Activated CD4-positive, alpha-beta T cell treated with anti-CD3 and anti-CD28 coated beads, Interleukin-2, amount 10 ng/mL, durations not matched to agents 7 days and 5 days (primary cell): Measurements from ENCODE around the gene FTCD. TPM values are rescaled to one million over a fixed set of nuclear protein-coding genes. Genes with fewer than 3 reads are reported as not detected.

Source experiments
- CTCF ChIA-PET: fragments of 350-600 bp; sonication (Branson Sonifier 250); formaldehyde crosslinking; loops from one replicate; lab custom pipeline; 2021; ENCODE audit warnings: antibody characterized with exemption; lab: Charles Lee
- POLR2A ChIA-PET: fragments of 350-600 bp; sonication (Branson Sonifier 250); formaldehyde crosslinking; loops from one replicate; lab custom pipeline; 2021; ENCODE audit warnings: antibody characterized with exemption; lab: Charles Lee
- DNase-seq: peaks from one replicate; pipeline ENCODE4 v3.0.0-alpha.2; 2020
- H3K27ac Mint-ChIP-seq: one replicate; pipeline ENCODE4 v1.8.0; 2021; ENCODE audit warnings: mild to moderate bottlenecking, moderate library complexity, mixed read lengths
- H3K27me3 Mint-ChIP-seq: one replicate; pipeline ENCODE4 v1.8.0; 2021; ENCODE audit warnings: mixed read lengths
- H3K36me3 Mint-ChIP-seq: one replicate; pipeline ENCODE4 v1.8.0; 2021; ENCODE audit warnings: low read depth, mixed read lengths
- H3K4me1 Mint-ChIP-seq: one replicate; pipeline ENCODE4 v1.8.0; 2021; ENCODE audit warnings: mixed read lengths
- H3K4me3 Mint-ChIP-seq: one replicate; pipeline ENCODE4 v1.8.0; 2021; ENCODE audit warnings: mild to moderate bottlenecking, moderate library complexity, mixed read lengths
- H3K9me3 Mint-ChIP-seq: one replicate; pipeline ENCODE4 v1.8.0; 2021; ENCODE audit warnings: mixed read lengths
- total RNA-seq, 2 experiments: library from RNA; stranded (reverse); gene quantifications; one replicate each; pipeline ENCODE4 v1.2.3, GENCODE V29; 2021

FTCD gene
- total RNA-seq, 2 experiments from 2014 or later, result not detected

- POLR2A ChIA-PET, result no interaction called here
- no peak for DNase-seq
- H3K27me3 Mint-ChIP-seq, result no peaks in the 10 kb centered on the region
- no peaks in the 10 kb centered on the region for H3K36me3 Mint-ChIP-seq
- H3K4me3 Mint-ChIP-seq, result no peak overlapping the region
- H3K9me3 Mint-ChIP-seq, result no peaks in the 10 kb centered on the region
- no peaks in the 10 kb centered on the region for H3K4me1 Mint-ChIP-seq
- CTCF ChIA-PET, result no interaction called here
- H3K27ac Mint-ChIP-seq, result no peak overlapping the region
Measured at GRCh38 chr21:46122237-46122671, 33.1 kb downstream of the FTCD start.

DNA sequence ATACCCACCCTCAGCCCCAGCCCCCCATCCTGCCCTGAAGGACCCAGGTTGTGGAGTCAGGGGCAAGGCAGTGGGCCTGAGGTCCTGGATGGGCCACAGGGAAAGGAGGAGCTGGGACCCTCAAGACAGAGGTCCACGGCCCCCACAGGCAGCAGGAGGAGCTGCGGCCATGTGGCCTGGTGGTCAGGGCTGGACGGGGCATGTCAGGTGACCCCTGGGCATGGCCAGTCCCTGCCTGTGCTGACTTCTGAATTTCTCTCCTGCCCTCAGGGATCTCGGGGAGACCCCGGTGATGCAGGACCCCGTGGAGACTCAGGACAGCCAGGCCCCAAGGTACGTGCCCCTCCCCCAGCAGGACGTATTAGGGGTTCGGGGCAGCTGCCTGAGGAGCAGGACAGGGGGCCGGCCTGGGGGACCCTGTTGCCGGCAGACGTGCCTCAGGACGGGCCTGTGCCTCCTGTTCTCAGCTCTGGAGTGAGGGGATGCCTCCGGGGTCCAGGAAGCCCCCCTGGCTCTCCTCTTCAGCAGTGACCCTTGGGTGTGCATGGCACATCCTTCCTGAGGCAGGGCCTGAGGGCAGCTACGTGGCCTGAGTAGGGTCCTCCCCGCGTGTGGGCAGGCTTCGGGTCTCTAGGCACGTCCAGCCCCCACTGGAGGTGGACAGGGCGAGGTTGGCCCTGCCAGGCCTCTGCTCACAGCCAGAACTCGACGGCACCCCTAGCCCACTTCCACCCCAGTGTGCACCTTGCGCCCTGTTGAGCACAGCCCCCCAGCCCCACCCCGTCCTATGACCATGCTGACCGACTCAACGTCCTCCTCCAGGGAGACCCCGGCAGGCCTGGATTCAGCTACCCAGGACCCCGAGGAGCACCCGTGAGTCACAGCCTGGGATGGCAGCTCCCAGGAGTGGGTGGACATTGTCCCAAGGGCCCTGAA, 33.8 kb downstream of the FTCD start:
- CTCF ChIA-PET, result interaction anchor here (1.0 kb wide), 1 partner anchor 77 kb away, joined by 3 read pairs; no protein-coding TSS in a partner anchor
- DNase-seq, result no peak
- H3K4me1 Mint-ChIP-seq, result no peaks in the 10 kb centered on the region

GRCh38 chr21:46120301-46121285, 34.8 kb downstream of the FTCD start:
- DNase-seq, result no peak
- Mint-ChIP-seq H3K36me3 (no peaks in the 10 kb centered on the region), H3K9me3 (no peaks in the 10 kb centered on the region), H3K4me1 (no peaks in the 10 kb centered on the region), H3K27ac (no peak overlapping the region), H3K4me3 (no peak overlapping the region), H3K27me3 (no peaks in the 10 kb centered on the region)
- POLR2A ChIA-PET, result no interaction called here
- CTCF ChIA-PET, result interaction anchor here (1.0 kb wide), 1 partner anchor 78 kb away, joined by 3 read pairs; no protein-coding TSS in a partner anchor

More for the DNA sequence above, 33.8 kb downstream of the FTCD start:
- H3K27me3 Mint-ChIP-seq, result no peaks in the 10 kb centered on the region
- no peaks in the 10 kb centered on the region for H3K9me3 Mint-ChIP-seq
- H3K27ac Mint-ChIP-seq, result no peak overlapping the region
- H3K4me3 Mint-ChIP-seq, result no peak overlapping the region
- H3K36me3 Mint-ChIP-seq, result no peaks in the 10 kb centered on the region
- POLR2A ChIA-PET, result no interaction called here

DNA sequence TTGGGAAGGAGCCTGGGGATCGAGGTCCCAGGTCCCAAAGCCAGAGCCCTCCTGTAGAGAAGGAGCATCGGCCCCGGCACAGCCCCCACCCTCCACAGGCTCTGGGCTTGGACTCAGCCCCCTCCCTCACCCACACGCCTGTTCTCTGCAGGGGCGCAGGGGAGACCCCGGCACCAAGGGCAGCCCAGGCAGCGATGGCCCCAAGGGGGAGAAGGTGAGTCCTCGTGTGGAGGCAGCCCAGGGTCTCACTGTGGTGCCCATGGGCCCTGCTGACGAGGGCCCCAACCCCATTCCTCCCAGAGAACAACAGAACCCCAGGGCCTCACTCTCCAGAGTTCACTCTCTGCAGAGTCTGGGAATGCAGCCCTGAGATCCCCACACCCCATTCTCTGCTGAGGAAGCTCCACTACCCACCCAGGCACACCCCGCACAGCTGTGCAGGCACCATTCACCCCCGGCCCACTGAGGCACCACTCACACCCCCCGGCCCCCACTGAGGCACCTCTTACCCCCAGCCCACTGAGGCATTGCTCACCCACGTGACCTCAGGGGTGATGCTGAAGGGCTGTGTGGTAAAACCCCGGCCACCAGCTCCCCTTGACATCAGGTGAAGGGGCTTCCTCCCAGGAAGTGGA, 35.6 kb downstream of the FTCD start:
- no peaks in the 10 kb centered on the region for H3K27me3 Mint-ChIP-seq
- H3K4me1 Mint-ChIP-seq, result no peaks in the 10 kb centered on the region
- H3K36me3 Mint-ChIP-seq, result peaks cover 2% of the 10 kb centered on the region
- no peak overlapping the region for H3K27ac Mint-ChIP-seq
- CTCF ChIA-PET, result no interaction called here
- DNase-seq, result no peak
- H3K4me3 Mint-ChIP-seq, result no peak overlapping the region
- no peaks in the 10 kb centered on the region for H3K9me3 Mint-ChIP-seq
- POLR2A ChIA-PET, result no interaction called here

DNA sequence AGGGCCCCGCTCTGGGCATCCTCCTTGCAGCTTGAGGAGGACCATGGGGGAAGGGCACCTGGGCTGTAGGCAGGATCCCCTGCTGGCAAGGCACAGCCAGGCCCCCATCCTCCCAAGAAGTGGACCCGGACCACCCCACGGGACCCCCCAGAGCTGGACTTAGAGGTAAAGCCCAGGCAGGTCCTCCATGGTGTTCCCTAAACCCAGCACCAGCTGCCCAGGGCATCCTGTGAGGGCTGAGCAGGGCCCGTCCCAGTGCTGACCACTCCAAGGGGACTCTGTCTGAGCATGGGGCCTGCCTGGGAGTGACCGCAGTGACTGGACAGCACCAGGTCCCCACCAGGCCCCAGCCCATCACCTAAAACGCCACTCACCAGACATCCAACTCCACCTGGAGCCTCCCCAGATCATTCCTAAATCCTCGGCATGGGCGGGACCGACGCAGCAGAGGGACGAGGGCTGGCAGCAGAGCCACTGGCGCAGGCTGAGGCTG, 36.2 kb downstream of the FTCD start:
- Mint-ChIP-seq H3K27me3 (no peaks in the 10 kb centered on the region), H3K4me1 (no peaks in the 10 kb centered on the region), H3K36me3 (peaks cover 2% of the 10 kb centered on the region), H3K9me3 (no peaks in the 10 kb centered on the region), H3K4me3 (no peak overlapping the region), H3K27ac (no peak overlapping the region)
- DNase-seq, result no peak
- POLR2A ChIA-PET, result no interaction called here
- CTCF ChIA-PET, result no interaction called here

DNA sequence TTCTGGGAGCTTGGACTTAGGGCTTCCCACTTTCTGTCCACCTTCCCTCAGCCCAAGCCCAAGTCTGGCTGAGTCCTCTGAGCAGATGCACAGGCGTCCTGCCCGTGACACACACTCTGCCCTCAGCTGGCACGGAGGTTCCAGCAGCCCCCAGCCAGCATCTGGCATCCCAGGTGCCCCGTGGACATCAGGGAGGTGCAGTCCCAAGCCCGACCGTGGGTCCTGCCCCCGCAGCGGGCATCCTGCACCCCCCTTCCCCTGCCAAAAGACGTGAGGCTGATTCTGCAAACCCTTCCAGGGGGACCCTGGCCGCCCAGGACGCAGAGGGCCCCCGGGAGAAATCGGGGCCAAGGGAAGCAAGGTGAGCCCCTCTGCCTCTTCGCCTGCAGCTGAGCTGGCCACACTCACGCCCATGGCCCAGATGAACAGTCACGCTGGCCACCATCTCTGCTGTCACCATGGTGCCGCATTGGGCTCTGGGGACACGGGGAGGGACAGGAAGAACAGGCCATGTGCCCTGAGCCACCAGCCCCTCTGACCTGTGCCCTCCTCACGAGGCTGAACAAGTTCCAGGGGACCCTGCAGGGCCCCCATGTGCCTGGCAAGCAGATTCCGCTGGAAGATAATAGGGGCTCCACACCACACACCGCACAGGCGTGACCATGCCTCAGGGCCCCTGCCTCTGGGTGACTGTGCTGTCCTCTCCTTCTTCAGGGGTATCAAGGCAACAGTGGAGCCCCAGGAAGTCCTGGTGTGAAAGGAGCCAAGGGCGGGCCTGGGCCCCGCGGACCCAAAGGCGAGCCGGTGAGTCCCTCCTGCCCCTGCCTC, 36.8 kb downstream of the FTCD start:
- Mint-ChIP-seq H3K36me3 (peaks cover 2% of the 10 kb centered on the region), H3K27ac (no peak overlapping the region), H3K9me3 (no peaks in the 10 kb centered on the region), H3K4me1 (no peaks in the 10 kb centered on the region), H3K27me3 (no peaks in the 10 kb centered on the region), H3K4me3 (no peak overlapping the region)
- POLR2A ChIA-PET, result no interaction called here
- CTCF ChIA-PET, result interaction anchor here (1.3 kb wide), 1 partner anchor 26 kb away, joined by 3 read pairs; no protein-coding TSS in a partner anchor
- DNase-seq, result no peak

GRCh38 chr21:46117586-46118315, 37.6 kb downstream of the FTCD start:
- Mint-ChIP-seq H3K4me3 (no peak overlapping the region), H3K27ac (no peak overlapping the region), H3K4me1 (no peaks in the 10 kb centered on the region), H3K27me3 (no peaks in the 10 kb centered on the region), H3K36me3 (peaks cover 2% of the 10 kb centered on the region), H3K9me3 (no peaks in the 10 kb centered on the region)
- no peak for DNase-seq
- POLR2A ChIA-PET, result no interaction called here
- CTCF ChIA-PET, result interaction anchor here (1.3 kb wide), 1 partner anchor 25 kb away, joined by 3 read pairs; no protein-coding TSS in a partner anchor

DNA sequence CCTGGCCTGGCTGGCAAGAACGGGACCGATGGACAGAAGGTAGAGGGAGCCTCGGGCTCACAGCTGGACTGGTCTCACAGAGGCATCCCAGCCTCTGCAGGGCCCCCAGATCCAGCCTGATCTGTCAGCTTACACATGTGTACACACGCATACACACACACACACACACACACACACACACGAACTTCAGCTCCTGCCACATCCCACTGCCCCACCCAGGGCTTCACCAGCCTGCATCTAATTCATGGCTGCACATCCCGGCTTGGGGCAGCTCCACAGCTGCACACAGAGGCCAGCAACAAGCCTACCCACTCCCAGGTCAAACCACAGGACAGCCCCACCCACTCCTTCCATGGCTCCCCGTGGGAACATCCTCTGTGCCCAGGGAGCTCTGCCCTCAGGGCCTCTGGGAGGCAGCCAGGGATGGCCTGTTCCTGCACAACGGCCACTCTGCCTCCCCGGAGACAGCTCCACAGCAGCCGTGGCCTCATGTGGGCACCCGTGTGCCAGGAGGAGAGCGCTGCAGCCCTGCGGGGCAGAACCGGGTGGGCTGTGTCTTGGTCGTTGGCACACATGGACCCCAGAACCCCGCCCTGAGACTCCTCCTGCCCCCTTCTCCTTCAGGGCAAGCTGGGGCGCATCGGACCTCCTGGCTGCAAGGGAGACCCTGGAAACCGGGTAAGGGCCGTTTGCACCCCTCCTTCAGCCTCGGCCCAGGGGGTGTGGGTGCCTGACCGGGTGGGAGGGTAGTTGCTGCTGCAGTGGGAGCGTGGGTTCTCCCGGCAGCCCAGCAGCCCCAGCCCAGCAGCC, 38.4 kb downstream of the FTCD start:
- Mint-ChIP-seq H3K4me3 (no peak overlapping the region), H3K36me3 (peaks cover 2% of the 10 kb centered on the region), H3K4me1 (no peaks in the 10 kb centered on the region), H3K27me3 (no peaks in the 10 kb centered on the region), H3K9me3 (no peaks in the 10 kb centered on the region), H3K27ac (no peak overlapping the region)
- ChIA-PET CTCF (interaction anchor here (0.7 to 1.3 kb wide), 2 partner anchors 24 to 191 kb away, joined by 3 read pairs; no protein-coding TSS in a partner anchor), POLR2A (no interaction called here)
- DNase-seq, result no peak

DNA sequence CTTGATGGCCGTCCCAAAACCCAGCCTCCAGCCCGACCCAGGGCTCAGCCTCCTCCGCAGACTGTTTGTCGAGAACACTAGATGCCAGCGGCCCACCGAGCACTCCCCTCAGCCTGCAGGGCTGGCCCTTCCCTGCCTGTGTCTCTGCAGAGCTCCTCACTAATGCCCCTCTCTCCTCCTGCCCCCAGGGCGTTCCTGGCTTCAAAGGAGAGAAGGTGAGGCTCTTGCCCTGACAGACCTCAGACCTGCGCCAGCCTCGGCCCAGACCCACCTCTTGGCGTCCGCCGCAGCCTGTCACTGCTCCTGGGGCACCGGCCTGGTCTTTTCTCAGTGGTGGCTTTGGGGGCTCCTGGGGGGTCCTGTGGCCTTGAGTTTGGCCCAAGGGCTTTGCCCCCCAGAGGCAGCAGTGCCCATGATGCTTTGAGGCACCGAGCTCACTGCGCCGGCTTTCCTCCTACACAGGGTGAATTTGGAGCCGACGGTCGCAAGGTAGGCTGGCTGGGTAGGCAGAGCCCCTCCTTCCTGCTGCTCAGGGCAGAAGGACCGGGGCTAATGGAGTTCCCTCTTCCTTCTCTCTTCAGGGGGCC, 39.1 kb downstream of the FTCD start:
- no peak for DNase-seq
- POLR2A ChIA-PET, result no interaction called here
- CTCF ChIA-PET, result interaction anchor here (1.7 kb wide), 1 partner anchor 27 kb away, joined by 4 read pairs; no protein-coding TSS in a partner anchor
- no peak overlapping the region for H3K4me3 Mint-ChIP-seq
- peaks cover 2% of the 10 kb centered on the region for H3K36me3 Mint-ChIP-seq
- H3K27me3 Mint-ChIP-seq, result no peaks in the 10 kb centered on the region
- no peaks in the 10 kb centered on the region for H3K4me1 Mint-ChIP-seq
- H3K27ac Mint-ChIP-seq, result no peak overlapping the region
- no peaks in the 10 kb centered on the region for H3K9me3 Mint-ChIP-seq

- no peak overlapping the region for H3K4me3 Mint-ChIP-seq
- H3K27ac Mint-ChIP-seq, result no peak overlapping the region
- H3K9me3 Mint-ChIP-seq, result no peaks in the 10 kb centered on the region
- DNase-seq, result no peak
- H3K36me3 Mint-ChIP-seq, result peaks cover 2% of the 10 kb centered on the region
- no peaks in the 10 kb centered on the region for H3K4me1 Mint-ChIP-seq
- CTCF ChIA-PET, result interaction anchor here (1.7 kb wide), 1 partner anchor 28 kb away, joined by 4 read pairs; no protein-coding TSS in a partner anchor
- no peaks in the 10 kb centered on the region for H3K27me3 Mint-ChIP-seq
- POLR2A ChIA-PET, result no interaction called here
Measured at GRCh38 chr21:46115441-46116188, 39.8 kb downstream of the FTCD start.
